ENCODE measurements around the gene IL5RA. TPM values are rescaled to one million over a fixed set of nuclear protein-coding genes. Genes with fewer than 3 reads are reported as not detected.

IL5RA gene
- under 1 TPM in 3 of 4 donors, not detected in 1; 0.15 to 0.81 (median 0.72) TPM for total RNA-seq

GRCh38 chr3:3110299-3110630 lies at the start of gene IL5RA:
IL5RA (minus strand) TSS chr3:3110374; CDS start chr3:3104984, 5,390 bp downstream.
- no peaks in the 10 kb centered on the region for H3K4me1 ChIP-seq
- no peak within 1 kb of the TSS for H3K27ac ChIP-seq
- no peaks in the 10 kb centered on the region for H3K36me3 ChIP-seq
- TF ChIP-seq CTCF (IDR thresholded peaks at IDR 0.05) (no peak), POLR2A (IDR thresholded peaks at IDR 0.05) (no peak), POLR2AphosphoS5 (IDR thresholded peaks at IDR 0.05) (no peak)
- H3K27me3 ChIP-seq: peaks cover 11% of the 10 kb centered on the region
- H3K4me3 ChIP-seq: no peak within 1 kb of the TSS
- no peak for ATAC-seq
- 29 to 50% methylated on average over 3 to 4 of the region's 4 CpGs for WGBS, 2 donors (ENCODE audit: low coverage in 1 of 2)
- H3K9me3 ChIP-seq: no peaks in the 10 kb centered on the region

- Histone ChIP-seq H3K9me3 (no peaks in the 10 kb centered on the region), H3K27ac (no peak overlapping the region), H3K4me3 (no peak overlapping the region), H3K27me3 (no peaks in the 10 kb centered on the region), H3K36me3 (peaks cover 6 to 98% of the 10 kb centered on the region in 2 donors), H3K4me1 (peaks cover 0 to 19% (median 0%) of the 10 kb centered on the region in 3 donors)
- no peak for ATAC-seq
- WGBS, 2 donors (ENCODE audit: low coverage in 1 of 2): 83 to 89% methylated on average over 8 of the region's 8 CpGs
- TF ChIP-seq EP300 (IDR thresholded peaks at IDR 0.05) (no peak), POLR2A (IDR thresholded peaks at IDR 0.05) (no peak), CTCF (IDR thresholded peaks at IDR 0.05) (no peak), POLR2AphosphoS5 (IDR thresholded peaks at IDR 0.05) (no peak)
These were observed 47.3 kb upstream of the IL5RA start for GRCh38 chr3:3157484-3157883.

- H3K4me1 ChIP-seq: peaks cover 0 to 5% (median 0%) of the 10 kb centered on the region in 3 donors
- no peak overlapping the region for H3K27ac ChIP-seq
- H3K27me3 ChIP-seq: no peaks in the 10 kb centered on the region
- TF ChIP-seq EP300 (IDR thresholded peaks at IDR 0.05) (no peak), POLR2AphosphoS5 (IDR thresholded peaks at IDR 0.05) (no peak), CTCF (IDR thresholded peaks at IDR 0.05) (no peak), POLR2A (IDR thresholded peaks at IDR 0.05) (no peak)
- ATAC-seq: no peak
- H3K9me3 ChIP-seq: no peaks in the 10 kb centered on the region
- peaks cover 9 to 98% of the 10 kb centered on the region in 2 donors for H3K36me3 ChIP-seq
- no peak overlapping the region for H3K4me3 ChIP-seq
- WGBS, 2 donors (ENCODE audit: low coverage in 1 of 2): 93 to 95% methylated on average over 5 of the region's 5 CpGs
These were observed 44.9 kb upstream of the IL5RA start for GRCh38 chr3:3154879-3155610.

DNA sequence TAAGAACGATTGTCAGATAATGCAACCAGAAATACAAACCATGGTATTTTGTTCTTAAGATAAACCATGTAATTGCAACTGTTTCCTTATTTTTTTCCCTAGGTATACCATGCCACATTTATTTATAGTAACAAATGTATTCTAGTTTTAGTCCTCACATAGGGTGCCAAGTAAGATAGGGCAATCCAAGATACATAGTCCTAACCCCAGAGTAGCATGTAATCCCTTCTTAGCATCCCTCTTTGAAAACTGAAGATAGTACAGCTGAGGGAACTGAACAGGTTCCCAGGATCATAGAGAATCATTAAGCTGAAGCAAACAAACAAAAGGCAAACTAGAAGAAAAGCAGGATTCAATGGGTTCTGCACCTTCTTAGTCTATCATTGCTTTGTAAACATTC lies 41.3 kb upstream of the IL5RA start:
- 20 to 39% methylated on average over 1 of the region's 1 CpG for WGBS, 2 donors (ENCODE audit: low coverage in 1 of 2)
- H3K27me3 ChIP-seq: no peaks in the 10 kb centered on the region
- TF ChIP-seq EP300 (IDR thresholded peaks at IDR 0.05) (no peak), CTCF (IDR thresholded peaks at IDR 0.05) (no peak), POLR2A (IDR thresholded peaks at IDR 0.05) (no peak), POLR2AphosphoS5 (IDR thresholded peaks at IDR 0.05) (no peak)
- no peak overlapping the region for H3K4me3 ChIP-seq
- peaks cover 0 to 5% (median 0%) of the 10 kb centered on the region in 3 donors for H3K4me1 ChIP-seq
- no peaks in the 10 kb centered on the region for H3K9me3 ChIP-seq
- no peak for ATAC-seq
- H3K36me3 ChIP-seq: peaks cover 8 to 98% of the 10 kb centered on the region in 2 donors
- H3K27ac ChIP-seq: no peak overlapping the region

GRCh38 chr3:3149560-3149959 lies 39.4 kb upstream of the IL5RA start:
- ATAC-seq: no peak
- WGBS, 2 donors (ENCODE audit: low coverage in 1 of 2): 64 to 65% methylated on average over 1 of the region's 1 CpG
- no peak overlapping the region for H3K27ac ChIP-seq
- H3K36me3 ChIP-seq: peaks cover 9 to 98% of the 10 kb centered on the region in 2 donors
- no peak for TF ChIP-seq POLR2AphosphoS5 (IDR thresholded peaks at IDR 0.05)
- H3K4me1 ChIP-seq: peaks cover 0 to 5% (median 0%) of the 10 kb centered on the region in 3 donors
- no peaks in the 10 kb centered on the region for H3K27me3 ChIP-seq
- H3K9me3 ChIP-seq: no peaks in the 10 kb centered on the region
- H3K4me3 ChIP-seq: no peak overlapping the region

Measured in gastroesophageal sphincter (tissue), 4 donors.